ENCODE results near the gene LAMB4. TPM values are rescaled to one million over a fixed set of nuclear protein-coding genes. Genes with fewer than 3 reads are reported as not detected.

LAMB4 gene
- total RNA-seq, 4 donors from 2014 or later, result 0.75 to 2.6 (median 1.7) TPM; not detected in 1

- Histone ChIP-seq H3K4me1 (peaks cover 27 to 87% (median 84%) of the 10 kb centered on the region in 4 donors), H3K27me3 (no peaks in the 10 kb centered on the region), H3K27ac (replicated peaks in 1 of 4) (peak overlapping the region; percentile 21 to 90 (median 86)), H3K9me3 (no peaks in the 10 kb centered on the region), H3K4me3 (peak overlapping the region in 1 of 4 donors; percentile 11), H3K36me3 (peaks cover 9 to 42% (median 25%) of the 10 kb centered on the region in 4 donors)
- intact Hi-C loops (cut with DNase I), result no loop called here
- TF ChIP-seq POLR2A (IDR thresholded peaks at IDR 0.05; ENCODE audit: low read depth) (no peak), POLR2AphosphoS5 (IDR thresholded peaks at IDR 0.05) (no peak), EP300 (IDR thresholded peaks at IDR 0.05) (no peak), CTCF (IDR thresholded peaks at IDR 0.05) (no peak)
- no peak for DNase-seq (ENCODE audit: extremely low spot score)
- WGBS, result 75% methylated on average over 2 of the region's 2 CpGs
These were observed 132.0 kb downstream of the LAMB4 start for GRCh38 chr7:107998150-107998549.

GRCh38 chr7:107996072-107996882, 133.9 kb downstream of the LAMB4 start:
- H3K36me3 ChIP-seq, result peaks cover 10 to 57% (median 35%) of the 10 kb centered on the region in 4 donors
- 34% methylated on average over 7 of the region's 7 CpGs for WGBS
- no peaks in the 10 kb centered on the region for H3K9me3 ChIP-seq
- no peaks in the 10 kb centered on the region for H3K27me3 ChIP-seq
- TF ChIP-seq CTCF (IDR thresholded peaks at IDR 0.05) (no peak), EP300 (IDR thresholded peaks at IDR 0.05) (no peak), POLR2A (IDR thresholded peaks at IDR 0.05; ENCODE audit: low read depth) (no peak), POLR2AphosphoS5 (IDR thresholded peaks at IDR 0.05) (no peak)
- H3K4me3 ChIP-seq, result no peak overlapping the region
- H3K4me1 ChIP-seq, result peaks cover 23 to 94% (median 86%) of the 10 kb centered on the region in 4 donors
- H3K27ac ChIP-seq (replicated peaks in 1 of 4), result peak overlapping the region; percentile 50 to 90 (median 82)
- intact Hi-C loops (cut with DNase I), result no loop called here
- DNase-seq (ENCODE audit: extremely low spot score), result no peak

- peak; percentile 15 to 55 for TF ChIP-seq POLR2AphosphoS5 (IDR thresholded peaks at IDR 0.05)
- TF ChIP-seq POLR2A (IDR thresholded peaks at IDR 0.05; ENCODE audit: low read depth), result no peak
- WGBS, result 28% methylated on average over 6 of the region's 6 CpGs
- no peak for DNase-seq (ENCODE audit: extremely low spot score)
- Histone ChIP-seq H3K36me3 (peaks cover 10 to 65% (median 35%) of the 10 kb centered on the region in 4 donors), H3K27ac (replicated peaks in 1 of 4) (peak overlapping the region; percentile 50 to 90 (median 82)), H3K4me3 (no peak overlapping the region), H3K27me3 (no peaks in the 10 kb centered on the region), H3K9me3 (no peaks in the 10 kb centered on the region), H3K4me1 (peaks cover 23 to 93% (median 83%) of the 10 kb centered on the region in 4 donors)
- intact Hi-C loops (cut with DNase I), result no loop called here
These were observed 134.7 kb downstream of the LAMB4 start for GRCh38 chr7:107995184-107996071.

- no peaks in the 10 kb centered on the region for H3K9me3 ChIP-seq
- H3K36me3 ChIP-seq, result peaks cover 10 to 69% (median 35%) of the 10 kb centered on the region in 4 donors
- no peak for TF ChIP-seq POLR2AphosphoS5 (IDR thresholded peaks at IDR 0.05)
- no peak for TF ChIP-seq POLR2A (IDR thresholded peaks at IDR 0.05; ENCODE audit: low read depth)
- no peak for TF ChIP-seq EP300 (IDR thresholded peaks at IDR 0.05)
- no peak for TF ChIP-seq CTCF (IDR thresholded peaks at IDR 0.05)
- WGBS, result 49% methylated on average over 2 of the region's 2 CpGs
- H3K27ac ChIP-seq (replicated peaks in 1 of 4), result peak overlapping the region; percentile 50 to 90 (median 82)
- H3K27me3 ChIP-seq, result no peaks in the 10 kb centered on the region
- intact Hi-C loops (cut with DNase I), result no loop called here
- DNase-seq (ENCODE audit: extremely low spot score), result no peak
- peaks cover 27 to 93% (median 82%) of the 10 kb centered on the region in 4 donors for H3K4me1 ChIP-seq
- H3K4me3 ChIP-seq, result no peak overlapping the region
These were observed 135.6 kb downstream of the LAMB4 start for GRCh38 chr7:107994421-107995030.

Data from esophagus muscularis mucosa (tissue), 4 donors.